Measurements from ENCODE around the gene LRRC8C. TPM values are rescaled to one million over a fixed set of nuclear protein-coding genes. Genes with fewer than 3 reads are reported as not detected.

LRRC8C gene
- total RNA-seq, 1 experiment from 2014 or later: 4.4 TPM

DNA sequence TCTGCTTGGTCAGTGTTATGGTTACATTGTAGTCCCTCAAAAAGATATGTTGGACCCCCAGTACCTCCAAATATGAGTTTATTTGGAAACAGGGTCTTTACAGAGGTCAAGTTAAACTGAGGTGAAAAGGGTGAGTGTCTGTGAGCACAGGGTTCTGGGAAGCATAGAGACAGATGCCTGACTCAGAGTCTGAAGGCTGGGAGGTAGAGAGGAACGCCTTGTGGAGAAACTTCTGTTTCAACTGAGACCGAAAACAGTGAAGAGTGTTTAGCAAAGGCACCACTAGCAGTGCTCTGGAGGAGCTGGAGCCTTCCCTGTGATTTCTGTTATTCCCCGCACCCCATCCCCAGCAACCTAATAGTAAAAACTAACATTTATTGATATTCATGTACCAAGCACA lies 122.7 kb downstream of the LRRC8C start:
- H3K27ac Mint-ChIP-seq (ENCODE audit: low read depth, unreplicated experiment): no peak overlapping the region
- DNase-seq (ENCODE audit: unreplicated experiment): no peak
- BruUV-seq (replicated peaks): no TSS peak

DNA sequence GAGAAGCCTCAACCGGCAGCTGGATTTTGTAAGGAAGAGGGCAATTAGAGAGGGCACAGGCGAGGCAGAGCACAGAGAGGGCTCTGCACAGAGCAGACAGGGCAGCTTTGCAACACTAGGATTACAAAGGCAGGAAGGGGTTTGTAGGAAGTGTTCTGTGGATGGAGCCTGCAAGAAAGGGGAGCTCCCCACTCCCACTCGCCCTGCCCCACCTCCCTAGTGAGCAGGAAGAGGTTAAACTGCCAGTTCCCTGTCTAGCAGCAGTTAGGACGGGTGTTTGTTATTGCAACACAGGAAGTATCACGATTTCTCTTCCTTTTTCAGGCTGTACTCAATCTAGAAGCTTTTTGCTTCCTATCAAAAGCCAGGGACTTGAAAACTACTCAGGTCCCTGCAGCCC lies 124.6 kb downstream of the LRRC8C start:
- CTCF ChIA-PET: interaction anchor here (0.7 to 1.4 kb wide), 5 partner anchors 15 to 275 kb away, joined by 3 to 5 read pairs (median 3); no protein-coding TSS in a partner anchor
- POLR2A ChIA-PET: interaction anchor here (0.6 kb wide), 1 partner anchor 196 kb away, joined by 5 read pairs; no protein-coding TSS in a partner anchor
- no peaks in the 10 kb centered on the region for H3K9me3 Mint-ChIP-seq (ENCODE audit: unreplicated experiment)
- intact Hi-C loops (cut with micrococcal nuclease): no loop called here
- no peaks in the 10 kb centered on the region for H3K36me3 Mint-ChIP-seq (ENCODE audit: insufficient read depth, unreplicated experiment)
- TF ChIP-seq, protein P1, sequence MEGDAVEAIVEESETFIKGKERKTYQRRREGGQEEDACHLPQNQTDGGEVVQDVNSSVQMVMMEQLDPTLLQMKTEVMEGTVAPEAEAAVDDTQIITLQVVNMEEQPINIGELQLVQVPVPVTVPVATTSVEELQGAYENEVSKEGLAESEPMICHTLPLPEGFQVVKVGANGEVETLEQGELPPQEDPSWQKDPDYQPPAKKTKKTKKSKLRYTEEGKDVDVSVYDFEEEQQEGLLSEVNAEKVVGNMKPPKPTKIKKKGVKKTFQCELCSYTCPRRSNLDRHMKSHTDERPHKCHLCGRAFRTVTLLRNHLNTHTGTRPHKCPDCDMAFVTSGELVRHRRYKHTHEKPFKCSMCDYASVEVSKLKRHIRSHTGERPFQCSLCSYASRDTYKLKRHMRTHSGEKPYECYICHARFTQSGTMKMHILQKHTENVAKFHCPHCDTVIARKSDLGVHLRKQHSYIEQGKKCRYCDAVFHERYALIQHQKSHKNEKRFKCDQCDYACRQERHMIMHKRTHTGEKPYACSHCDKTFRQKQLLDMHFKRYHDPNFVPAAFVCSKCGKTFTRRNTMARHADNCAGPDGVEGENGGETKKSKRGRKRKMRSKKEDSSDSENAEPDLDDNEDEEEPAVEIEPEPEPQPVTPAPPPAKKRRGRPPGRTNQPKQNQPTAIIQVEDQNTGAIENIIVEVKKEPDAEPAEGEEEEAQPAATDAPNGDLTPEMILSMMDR (IDR thresholded peaks at IDR 0.05; ENCODE audit: unreplicated experiment): no peak
- peaks cover 14% of the 10 kb centered on the region for H3K4me1 Mint-ChIP-seq (ENCODE audit: insufficient read depth, unreplicated experiment)
- BruUV-seq (replicated peaks): no TSS peak
- no peaks in the 10 kb centered on the region for H3K27me3 Mint-ChIP-seq (ENCODE audit: insufficient read depth, unreplicated experiment)
- DNase-seq (ENCODE audit: unreplicated experiment): no peak
- H3K4me3 Mint-ChIP-seq (ENCODE audit: unreplicated experiment): no peak overlapping the region
- H3K27ac Mint-ChIP-seq (ENCODE audit: low read depth, unreplicated experiment): no peak overlapping the region

More for the DNA sequence above, 122.7 kb downstream of the LRRC8C start:
- TF ChIP-seq, protein P1 (IDR thresholded peaks at IDR 0.05; ENCODE audit: unreplicated experiment): no peak
- ChIA-PET CTCF (interaction anchor here (1.4 kb wide), 1 partner anchor 235 kb away, joined by 3 read pairs; no protein-coding TSS in a partner anchor), POLR2A (interaction anchor here (1.6 kb wide), 1 partner anchor 32 kb away, joined by 3 read pairs; no protein-coding TSS in a partner anchor)
- Mint-ChIP-seq H3K27me3 (ENCODE audit: insufficient read depth, unreplicated experiment) (no peaks in the 10 kb centered on the region), H3K9me3 (ENCODE audit: unreplicated experiment) (no peaks in the 10 kb centered on the region), H3K36me3 (ENCODE audit: insufficient read depth, unreplicated experiment) (no peaks in the 10 kb centered on the region), H3K4me3 (ENCODE audit: unreplicated experiment) (no peak overlapping the region), H3K4me1 (ENCODE audit: insufficient read depth, unreplicated experiment) (peaks cover 14% of the 10 kb centered on the region)
- intact Hi-C loops (cut with micrococcal nuclease): no loop called here

DNA sequence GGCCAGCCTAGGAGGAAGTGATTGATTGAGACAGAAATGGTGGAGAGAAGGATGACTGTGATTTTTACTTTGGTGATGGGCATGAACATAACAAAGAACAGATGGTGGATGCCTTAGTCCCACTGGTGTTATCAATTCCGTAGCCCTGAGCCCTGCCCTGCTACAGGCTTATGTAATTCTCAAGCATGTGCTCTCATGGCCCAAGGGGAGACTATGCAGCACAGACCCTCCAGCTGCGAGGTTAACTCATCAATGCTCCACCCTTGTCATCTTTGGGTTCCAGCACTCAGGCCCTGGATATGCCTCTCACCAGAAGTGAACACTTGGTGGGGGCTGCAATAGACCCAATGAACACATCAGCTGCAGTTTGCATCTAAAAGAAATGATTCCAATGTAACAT lies 125.2 kb downstream of the LRRC8C start:
- DNase-seq (ENCODE audit: unreplicated experiment): no peak
- ChIA-PET POLR2A (no interaction called here), CTCF (interaction anchor here (0.6 to 0.8 kb wide), 2 partner anchors 90 to 125 kb away, joined by 3 read pairs; partner anchors contain the start of gene LRRC8C)
- intact Hi-C loops (cut with micrococcal nuclease): no loop called here
- Mint-ChIP-seq H3K4me3 (ENCODE audit: unreplicated experiment) (no peak overlapping the region), H3K27ac (ENCODE audit: low read depth, unreplicated experiment) (no peak overlapping the region), H3K36me3 (ENCODE audit: insufficient read depth, unreplicated experiment) (no peaks in the 10 kb centered on the region), H3K27me3 (ENCODE audit: insufficient read depth, unreplicated experiment) (no peaks in the 10 kb centered on the region), H3K4me1 (ENCODE audit: insufficient read depth, unreplicated experiment) (peaks cover 14% of the 10 kb centered on the region), H3K9me3 (ENCODE audit: unreplicated experiment) (no peaks in the 10 kb centered on the region)
- TF ChIP-seq, protein P1 (IDR thresholded peaks at IDR 0.05; ENCODE audit: unreplicated experiment): no peak
- no TSS peak for BruUV-seq (replicated peaks)

DNA sequence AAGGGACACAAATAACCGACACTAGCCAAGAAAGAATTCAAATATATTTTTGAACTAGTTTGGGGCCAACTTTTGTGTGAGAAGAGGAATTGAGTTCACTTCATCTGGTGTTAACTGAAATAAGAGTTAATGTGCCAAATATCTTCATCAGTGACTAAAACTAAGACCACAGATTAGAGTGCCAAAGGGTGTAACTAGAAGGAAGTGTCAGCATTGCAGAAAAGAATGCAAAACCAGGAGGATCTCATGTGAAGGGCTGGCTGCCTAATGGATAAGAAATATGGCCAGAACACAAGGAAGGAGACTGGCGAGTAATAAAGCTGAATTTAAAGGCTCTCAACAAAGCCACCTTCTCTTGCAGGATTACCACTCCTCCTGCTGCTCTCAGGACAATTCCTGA lies 126.1 kb downstream of the LRRC8C start:
- POLR2A ChIA-PET: no interaction called here
- CTCF ChIA-PET: interaction anchor here (0.5 to 1.3 kb wide), 4 partner anchors 30 to 127 kb away, joined by 3 to 4 read pairs (median 3); partner anchors contain the start of gene LRRC8C
- no peak for DNase-seq (ENCODE audit: unreplicated experiment)
- H3K27me3 Mint-ChIP-seq (ENCODE audit: insufficient read depth, unreplicated experiment): no peaks in the 10 kb centered on the region
- no peak overlapping the region for H3K4me3 Mint-ChIP-seq (ENCODE audit: unreplicated experiment)
- no TSS peak for BruUV-seq (replicated peaks)
- intact Hi-C loops (cut with micrococcal nuclease): no loop called here
- TF ChIP-seq, protein P1 (IDR thresholded peaks at IDR 0.05; ENCODE audit: unreplicated experiment): no peak
- peaks cover 12% of the 10 kb centered on the region for H3K4me1 Mint-ChIP-seq (ENCODE audit: insufficient read depth, unreplicated experiment)
- no peaks in the 10 kb centered on the region for H3K36me3 Mint-ChIP-seq (ENCODE audit: insufficient read depth, unreplicated experiment)
- no peaks in the 10 kb centered on the region for H3K9me3 Mint-ChIP-seq (ENCODE audit: unreplicated experiment)
- H3K27ac Mint-ChIP-seq (ENCODE audit: low read depth, unreplicated experiment): no peak overlapping the region

Measured in MCF 10A (cell line).